Neural progenitor cell (in vitro differentiated cells): Measurements from ENCODE around the gene ABAT. TPM values are rescaled to one million over a fixed set of nuclear protein-coding genes. Genes with fewer than 3 reads are reported as not detected.

Source experiments
- DNase-seq: peaks from one replicate; pipeline ENCODE4 v3.0.0-alpha.2; 2016; ENCODE audit warnings: low spot score
- H2AFZ ChIP-seq: fragments of 200-600 bp; sonication (generic); replicated peaks from 2 replicates; pipeline ENCODE4 v1.6.1; 2016; ENCODE audit warnings: antibody characterized with exemption
- H3F3A ChIP-seq: fragments of 200-600 bp; sonication (generic); 2 replicates; pipeline ENCODE4 v1.6.1; 2016; ENCODE audit warnings: antibody characterized with exemption, low read depth
- H3K27ac ChIP-seq: fragments of 200-600 bp; sonication (generic); 2 replicates; pipeline ENCODE4 v1.5.1; 2016; ENCODE audit warnings: mild to moderate bottlenecking
- H3K27me3 ChIP-seq: fragments of 200-600 bp; sonication (generic); 2 replicates; pipeline ENCODE4 v1.6.1; 2016; ENCODE audit warnings: mild to moderate bottlenecking, moderate library complexity
- H3K36me3 ChIP-seq: fragments of 200-600 bp; sonication (generic); 2 replicates; pipeline ENCODE4 v1.5.1; 2016
- H3K4me1 ChIP-seq: fragments of 200-600 bp; sonication (generic); 2 replicates; pipeline ENCODE4 v1.6.1; 2016; ENCODE audit warnings: mixed run types
- H3K4me2 ChIP-seq: fragments of 200-600 bp; sonication (generic); 2 replicates; pipeline ENCODE4 v1.6.1; 2016
- H3K4me3 ChIP-seq: fragments of 200-600 bp; sonication (generic); 2 replicates; pipeline ENCODE4 v1.5.1; 2016
- H3K79me2 ChIP-seq: fragments of 200-600 bp; sonication (generic); 2 replicates; pipeline ENCODE4 v1.6.1; 2016; ENCODE audit warnings: low read depth
- H3K9ac ChIP-seq: fragments of 200-600 bp; sonication (generic); 2 replicates; pipeline ENCODE4 v1.6.1; 2016
- H3K9me3 ChIP-seq: fragments of 200-600 bp; sonication (generic); 2 replicates; pipeline ENCODE4 v1.5.1; 2016; ENCODE audit warnings: low read depth
- H4K20me1 ChIP-seq: fragments of 200-600 bp; sonication (generic); 2 replicates; pipeline ENCODE4 v1.6.1; 2016; ENCODE audit warnings: low read depth
- H3K27ac Mint-ChIP-seq: 3 replicates; pipeline ENCODE4 v1.8.0; 2021; ENCODE audit warnings: mixed read lengths
- H3K27me3 Mint-ChIP-seq: 2 replicates; pipeline ENCODE4 v1.8.0; 2022; ENCODE audit warnings: low read depth, mild to moderate bottlenecking, inconsistent platforms, moderate library complexity, mixed read lengths; ENCODE audit not compliant: insufficient read depth
- H3K36me3 Mint-ChIP-seq: 3 replicates; pipeline ENCODE4 v1.8.0; 2021; ENCODE audit warnings: mixed read lengths
- H3K4me1 Mint-ChIP-seq: 3 replicates; pipeline ENCODE4 v1.8.0; 2021; ENCODE audit warnings: mixed read lengths
- H3K4me3 Mint-ChIP-seq: 3 replicates; pipeline ENCODE4 v1.8.0; 2021; ENCODE audit warnings: mild to moderate bottlenecking, moderate library complexity, mixed read lengths
- H3K9me3 Mint-ChIP-seq: 3 replicates; pipeline ENCODE4 v1.8.0; 2020; ENCODE audit warnings: mixed read lengths
- EZH2 ChIP-seq: fragments of 200-600 bp; sonication (generic); IDR thresholded peaks from 2 replicates; pipeline ENCODE4 v1.6.1; 2017; ENCODE audit warnings: antibody characterized with exemption, mild to moderate bottlenecking, moderate library complexity
- EZH2phosphoT487 ChIP-seq: fragments of 200-600 bp; sonication (generic); IDR thresholded peaks from 2 replicates; pipeline ENCODE4 v1.6.1; 2017; ENCODE audit warnings: antibody characterized with exemption
- total RNA-seq: library from RNA; depleted of rRNA; stranded (reverse); fragments of >200 nt; gene quantifications from 2 replicates; pipeline ENCODE4 v1.2.3, GENCODE V29; 2015; ENCODE audit warnings: low replicate concordance
- TF ChIP-seq, protein P1 (sequence below): fragments of 200-600 bp; sonication (generic); IDR thresholded peaks from 2 replicates; pipeline ENCODE4 v1.5.1; 2017; ENCODE audit warnings: antibody characterized with exemption, mild to moderate bottlenecking

The ABAT gene
- total RNA-seq, 1 donor from 2014 or later, result 7.3 TPM

DNA sequence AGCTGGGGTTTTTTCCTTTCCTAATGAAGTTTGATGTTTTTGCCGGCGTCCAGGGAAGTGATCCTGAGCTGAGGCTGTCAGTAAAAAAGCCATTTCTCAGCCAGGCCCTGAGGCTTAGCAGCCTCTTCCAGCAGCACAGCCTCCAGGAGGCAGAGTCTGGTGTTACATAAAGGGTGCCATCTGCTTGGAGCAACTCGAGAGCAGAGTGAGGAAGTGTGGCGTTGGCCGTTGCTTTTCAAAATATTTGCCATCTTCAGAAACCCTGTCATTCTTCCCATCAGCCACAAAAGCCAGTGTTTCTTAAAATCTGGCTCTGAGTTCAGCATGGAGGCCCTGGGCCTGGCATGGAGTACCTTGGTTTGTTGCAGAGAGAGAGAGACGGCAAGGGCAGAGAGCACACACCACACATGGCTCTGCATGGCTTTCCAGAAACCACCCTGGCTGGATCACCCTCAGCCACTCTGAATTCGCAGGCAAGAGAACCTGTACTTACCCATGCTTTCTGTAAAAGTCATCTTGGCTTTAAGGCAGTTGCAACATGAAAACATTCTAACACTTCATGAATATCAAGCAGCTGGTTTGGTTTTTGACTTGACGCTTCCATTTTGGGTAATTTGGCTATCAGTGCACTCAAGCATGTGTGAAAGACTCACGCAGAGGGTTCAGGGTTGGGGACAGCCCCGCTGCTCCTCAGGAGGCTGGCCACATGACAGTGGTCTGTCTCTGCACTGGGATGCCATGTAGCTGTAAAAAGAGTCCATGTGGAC, 144.3 kb downstream of the ABAT start:
- Histone ChIP-seq H3K4me2 (no peak overlapping the region), H3K27me3 (no peaks in the 10 kb centered on the region), H3K4me3 (no peak overlapping the region), H3K4me1 (no peaks in the 10 kb centered on the region), H2AFZ (no peak overlapping the region), H3K36me3 (no peaks in the 10 kb centered on the region), H3K9me3 (no peaks in the 10 kb centered on the region), H4K20me1 (no peaks in the 10 kb centered on the region), H3K27ac (no peak overlapping the region), H3F3A (peaks cover 4% of the 10 kb centered on the region), H3K9ac (no peak overlapping the region), H3K79me2 (no peaks in the 10 kb centered on the region)
- H3K9me3 Mint-ChIP-seq, result no peaks in the 10 kb centered on the region
- no peak for DNase-seq
- H3K27me3 Mint-ChIP-seq, result peaks cover 2% of the 10 kb centered on the region
- H3K4me3 Mint-ChIP-seq, result no peak overlapping the region
- H3K4me1 Mint-ChIP-seq, result peaks cover 11% of the 10 kb centered on the region
- TF ChIP-seq EZH2, result no peak
- TF ChIP-seq, protein P1, sequence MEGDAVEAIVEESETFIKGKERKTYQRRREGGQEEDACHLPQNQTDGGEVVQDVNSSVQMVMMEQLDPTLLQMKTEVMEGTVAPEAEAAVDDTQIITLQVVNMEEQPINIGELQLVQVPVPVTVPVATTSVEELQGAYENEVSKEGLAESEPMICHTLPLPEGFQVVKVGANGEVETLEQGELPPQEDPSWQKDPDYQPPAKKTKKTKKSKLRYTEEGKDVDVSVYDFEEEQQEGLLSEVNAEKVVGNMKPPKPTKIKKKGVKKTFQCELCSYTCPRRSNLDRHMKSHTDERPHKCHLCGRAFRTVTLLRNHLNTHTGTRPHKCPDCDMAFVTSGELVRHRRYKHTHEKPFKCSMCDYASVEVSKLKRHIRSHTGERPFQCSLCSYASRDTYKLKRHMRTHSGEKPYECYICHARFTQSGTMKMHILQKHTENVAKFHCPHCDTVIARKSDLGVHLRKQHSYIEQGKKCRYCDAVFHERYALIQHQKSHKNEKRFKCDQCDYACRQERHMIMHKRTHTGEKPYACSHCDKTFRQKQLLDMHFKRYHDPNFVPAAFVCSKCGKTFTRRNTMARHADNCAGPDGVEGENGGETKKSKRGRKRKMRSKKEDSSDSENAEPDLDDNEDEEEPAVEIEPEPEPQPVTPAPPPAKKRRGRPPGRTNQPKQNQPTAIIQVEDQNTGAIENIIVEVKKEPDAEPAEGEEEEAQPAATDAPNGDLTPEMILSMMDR, result no peak
- no peak for TF ChIP-seq EZH2phosphoT487
- peaks cover 37% of the 10 kb centered on the region for H3K36me3 Mint-ChIP-seq
- H3K27ac Mint-ChIP-seq, result peak overlapping the region; percentile 9

DNA sequence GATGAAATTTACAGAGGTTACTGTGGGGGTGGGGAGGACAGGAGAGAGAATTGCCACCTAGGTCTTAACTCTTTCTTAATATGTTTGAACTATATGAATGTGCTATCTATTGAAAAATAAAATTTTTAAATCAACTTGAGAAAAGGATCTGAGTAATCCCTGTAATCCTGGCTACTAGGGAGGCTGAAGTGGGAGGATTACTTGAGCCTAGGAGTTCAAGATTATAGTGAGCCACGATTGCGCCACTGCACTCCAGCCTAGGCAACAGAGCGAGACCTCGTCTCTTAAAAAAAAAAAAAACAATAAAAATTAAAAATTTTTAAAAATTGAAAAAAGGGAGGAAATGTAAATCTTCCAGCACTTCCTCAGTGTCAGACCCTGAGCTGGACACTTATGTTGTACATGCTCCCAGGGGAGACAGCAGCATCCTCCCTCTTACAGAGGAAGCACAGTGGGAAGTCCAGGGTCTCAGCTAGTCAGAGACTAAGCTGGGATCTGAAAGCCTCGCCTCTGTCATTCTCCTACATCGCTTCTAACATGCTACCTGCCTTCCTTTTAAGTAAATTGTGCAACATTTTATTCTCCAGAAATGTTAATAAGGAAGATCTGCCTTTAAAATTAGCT, 145.1 kb downstream of the ABAT start:
- Mint-ChIP-seq H3K4me1 (peaks cover 11% of the 10 kb centered on the region), H3K4me3 (no peak overlapping the region), H3K27ac (peak overlapping the region; percentile 9), H3K27me3 (peaks cover 2% of the 10 kb centered on the region), H3K9me3 (no peaks in the 10 kb centered on the region), H3K36me3 (peaks cover 39% of the 10 kb centered on the region)
- TF ChIP-seq EZH2phosphoT487 (no peak), EZH2 (no peak)
- TF ChIP-seq, protein P1, result no peak
- Histone ChIP-seq H3K4me1 (no peaks in the 10 kb centered on the region), H2AFZ (no peak overlapping the region), H3K36me3 (no peaks in the 10 kb centered on the region), H3K9ac (no peak overlapping the region), H4K20me1 (no peaks in the 10 kb centered on the region), H3K79me2 (no peaks in the 10 kb centered on the region), H3K27me3 (no peaks in the 10 kb centered on the region), H3K4me3 (no peak overlapping the region), H3F3A (peaks cover 4% of the 10 kb centered on the region), H3K27ac (no peak overlapping the region), H3K4me2 (no peak overlapping the region), H3K9me3 (no peaks in the 10 kb centered on the region)
- no peak for DNase-seq

DNA sequence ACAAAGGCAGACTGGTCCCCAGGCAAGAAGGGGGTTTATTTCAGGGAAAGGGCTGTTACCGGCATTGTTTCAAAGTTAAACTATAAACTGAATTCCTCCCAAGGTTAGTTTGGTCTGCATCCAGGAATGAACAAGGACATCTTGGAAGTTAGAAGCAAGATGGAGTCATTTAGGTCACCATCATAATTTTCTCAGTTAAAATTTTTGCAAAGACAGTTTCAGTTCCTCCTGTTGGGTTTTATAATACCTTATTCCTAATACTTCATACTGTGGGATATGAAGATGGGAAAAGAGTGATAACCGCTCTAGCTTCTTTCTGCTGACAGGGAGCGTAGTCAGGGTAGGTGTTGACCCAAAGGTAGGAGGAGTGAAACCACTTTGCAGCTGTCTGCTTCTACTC, 148.0 kb downstream of the ABAT start:
- H3K4me3 Mint-ChIP-seq, result no peak overlapping the region
- H3K79me2 ChIP-seq, result no peaks in the 10 kb centered on the region
- H3K4me1 Mint-ChIP-seq, result peaks cover 11% of the 10 kb centered on the region
- H2AFZ ChIP-seq, result no peak overlapping the region
- H3K27me3 Mint-ChIP-seq, result peaks cover 2% of the 10 kb centered on the region
- H3K4me1 ChIP-seq, result no peaks in the 10 kb centered on the region
- H3K9me3 ChIP-seq, result no peaks in the 10 kb centered on the region
- no peak for DNase-seq
- H3K4me3 ChIP-seq, result no peak overlapping the region
- no peak for TF ChIP-seq EZH2phosphoT487
- TF ChIP-seq, protein P1, result no peak
- TF ChIP-seq EZH2, result no peak
- H3K27ac Mint-ChIP-seq, result no peak overlapping the region
- H3K27me3 ChIP-seq, result no peaks in the 10 kb centered on the region
- H4K20me1 ChIP-seq, result no peaks in the 10 kb centered on the region
- H3K36me3 Mint-ChIP-seq, result peaks cover 29% of the 10 kb centered on the region
- H3K9me3 Mint-ChIP-seq, result no peaks in the 10 kb centered on the region
- no peak overlapping the region for H3K9ac ChIP-seq
- no peak overlapping the region for H3K4me2 ChIP-seq
- H3K27ac ChIP-seq, result no peak overlapping the region
- H3F3A ChIP-seq, result no peaks in the 10 kb centered on the region
- H3K36me3 ChIP-seq, result no peaks in the 10 kb centered on the region
